ENCODE measurements around the gene MCCC2. TPM values are rescaled to one million over a fixed set of nuclear protein-coding genes. Genes with fewer than 3 reads are reported as not detected.
"Not testable (repeated sequence)": the region's sequence is repeated elsewhere in the genome, so short reads cannot be mapped to it uniquely, and the experiment has no call there.

MCCC2 gene
- polyA plus RNA-seq, 1 donor (not counting 4 experiments of a cell fraction or from before 2014, with no cell fraction given): 52.5 TPM

GRCh38 chr5:71640408-71640807, 53.3 kb downstream of the MCCC2 start:
- TF ChIP-seq CTCF (optimal IDR thresholded peaks at IDR 0.05 in 1 of 3, IDR thresholded peaks at IDR 0.05 in 1 of 3, conservative IDR thresholded peaks at IDR 0.05 in 1 of 3; ENCODE audit: extremely low read depth in 1 of 3, insufficient read depth in 2 of 3, low read length in 3 of 3): no peak
- TF ChIP-seq EZH2 (IDR thresholded peaks at IDR 0.05; ENCODE audit: low read length): no peak
- Histone ChIP-seq H3K4me1 (ENCODE audit: control insufficient read depth, extremely low read depth, insufficient read depth, low read length) (no peaks in the 10 kb centered on the region), H2AFZ (ENCODE audit: control insufficient read depth, low read length) (no peak overlapping the region), H3K9ac (ENCODE audit: control insufficient read depth, extremely low read depth, insufficient read depth, low read length) (no peak overlapping the region), H3K9me1 (ENCODE audit: control insufficient read depth, extremely low read depth, insufficient read depth, low read length) (no peaks in the 10 kb centered on the region), H3K4me2 (ENCODE audit: control insufficient read depth, extremely low read depth, insufficient read depth, low read depth, low read length) (no peak overlapping the region), H3K9me3 (ENCODE audit: control insufficient read depth, low read depth, low read length) (no peaks in the 10 kb centered on the region), H3K27ac (ENCODE audit: control insufficient read depth, insufficient read depth, low read length) (no peak overlapping the region), H3K36me3 (ENCODE audit: control insufficient read depth in 2 of 2, extremely low read depth in 1 of 2, insufficient read depth in 2 of 2, low read length in 2 of 2) (peaks cover 4 to 5% of the 10 kb centered on the region in 2 experiments), H3K4me3 (ENCODE audit: control insufficient read depth in 2 of 3, extremely low read depth in 1 of 3, insufficient read depth in 2 of 3, low read depth in 1 of 3, low read length in 3 of 3) (no peak overlapping the region), H4K20me1 (ENCODE audit: control insufficient read depth, extremely low read depth, insufficient read depth, low read length) (no peaks in the 10 kb centered on the region), H3K27me3 (ENCODE audit: control insufficient read depth, extremely low read depth, insufficient read depth, low read length) (no peaks in the 10 kb centered on the region), H3K79me2 (ENCODE audit: control insufficient read depth, insufficient read depth, low read length) (no peaks in the 10 kb centered on the region)
- DNase-seq (ENCODE audit: low read depth, low spot score): no peak
- no peak for FAIRE-seq
- dilution Hi-C loops (cut with MboI; ENCODE audit: extremely low pct_ligation_motif_present, low sequenced_read_pairs): no loop called here

- no peak overlapping the region for H3K4me3 ChIP-seq (ENCODE audit: control insufficient read depth in 2 of 3, extremely low read depth in 1 of 3, insufficient read depth in 2 of 3, low read depth in 1 of 3, low read length in 3 of 3)
- no peak overlapping the region for H2AFZ ChIP-seq (ENCODE audit: control insufficient read depth, low read length)
- DNase-seq (ENCODE audit: low read depth, low spot score): no peak
- H3K79me2 ChIP-seq (ENCODE audit: control insufficient read depth, insufficient read depth, low read length): no peaks in the 10 kb centered on the region
- dilution Hi-C loops (cut with MboI; ENCODE audit: extremely low pct_ligation_motif_present, low sequenced_read_pairs): no loop called here
- peaks cover 2% of the 10 kb centered on the region for H3K9me1 ChIP-seq (ENCODE audit: control insufficient read depth, extremely low read depth, insufficient read depth, low read length)
- no peaks in the 10 kb centered on the region for H4K20me1 ChIP-seq (ENCODE audit: control insufficient read depth, extremely low read depth, insufficient read depth, low read length)
- H3K36me3 ChIP-seq (ENCODE audit: control insufficient read depth in 2 of 2, extremely low read depth in 1 of 2, insufficient read depth in 2 of 2, low read length in 2 of 2): peaks cover 8 to 10% of the 10 kb centered on the region in 2 experiments
- H3K27me3 ChIP-seq (ENCODE audit: control insufficient read depth, extremely low read depth, insufficient read depth, low read length): no peaks in the 10 kb centered on the region
- H3K27ac ChIP-seq (ENCODE audit: control insufficient read depth, insufficient read depth, low read length): no peak overlapping the region
- H3K9me3 ChIP-seq (ENCODE audit: control insufficient read depth, low read depth, low read length): no peaks in the 10 kb centered on the region
- no peak overlapping the region for H3K4me2 ChIP-seq (ENCODE audit: control insufficient read depth, extremely low read depth, insufficient read depth, low read depth, low read length)
- no peak for FAIRE-seq
- no peak overlapping the region for H3K9ac ChIP-seq (ENCODE audit: control insufficient read depth, extremely low read depth, insufficient read depth, low read length)
- no peak for TF ChIP-seq CTCF (optimal IDR thresholded peaks at IDR 0.05 in 1 of 3, IDR thresholded peaks at IDR 0.05 in 1 of 3, conservative IDR thresholded peaks at IDR 0.05 in 1 of 3; ENCODE audit: extremely low read depth in 1 of 3, insufficient read depth in 2 of 3, low read length in 3 of 3)
- no peak for TF ChIP-seq EZH2 (IDR thresholded peaks at IDR 0.05; ENCODE audit: low read length)
- no peaks in the 10 kb centered on the region for H3K4me1 ChIP-seq (ENCODE audit: control insufficient read depth, extremely low read depth, insufficient read depth, low read length)
Observed at GRCh38 chr5:71645030-71645429, 57.9 kb downstream of the MCCC2 start.

- H3K27ac ChIP-seq (ENCODE audit: control insufficient read depth, insufficient read depth, low read length); FAIRE-seq; H3K4me2 ChIP-seq (ENCODE audit: control insufficient read depth, extremely low read depth, insufficient read depth, low read depth, low read length); H3K27me3 ChIP-seq (ENCODE audit: control insufficient read depth, extremely low read depth, insufficient read depth, low read length); dilution Hi-C loops (cut with MboI; ENCODE audit: extremely low pct_ligation_motif_present, low sequenced_read_pairs); H2AFZ ChIP-seq (ENCODE audit: control insufficient read depth, low read length); H4K20me1 ChIP-seq (ENCODE audit: control insufficient read depth, extremely low read depth, insufficient read depth, low read length); H3K36me3 ChIP-seq (ENCODE audit: control insufficient read depth in 2 of 2, extremely low read depth in 1 of 2, insufficient read depth in 2 of 2, low read length in 2 of 2); H3K9me1 ChIP-seq (ENCODE audit: control insufficient read depth, extremely low read depth, insufficient read depth, low read length); H3K9me3 ChIP-seq (ENCODE audit: control insufficient read depth, low read depth, low read length); H3K9ac ChIP-seq (ENCODE audit: control insufficient read depth, extremely low read depth, insufficient read depth, low read length); DNase-seq (ENCODE audit: low read depth, low spot score); H3K79me2 ChIP-seq (ENCODE audit: control insufficient read depth, insufficient read depth, low read length); H3K4me3 ChIP-seq (ENCODE audit: control insufficient read depth in 2 of 3, extremely low read depth in 1 of 3, insufficient read depth in 2 of 3, low read depth in 1 of 3, low read length in 3 of 3); H3K4me1 ChIP-seq (ENCODE audit: control insufficient read depth, extremely low read depth, insufficient read depth, low read length): not testable (repeated sequence)
Observed at GRCh38 chr5:71650940-71651339, 63.8 kb downstream of the MCCC2 start.
